WTC11 (cell line): ENCODE measurements around the gene LSM7. TPM values are rescaled to one million over a fixed set of nuclear protein-coding genes. Genes with fewer than 3 reads are reported as not detected.

Experiments
- ATAC-seq: fragments of 200-7000 bp; cut with Tn5 transposase; 2 replicates; pipeline ENCODE4 v1.10.0; 2021; ENCODE audit warnings: mild to moderate bottlenecking, moderate library complexity
- CTCF ChIA-PET: fragments of 300-600 bp; sonication (Branson Sonifier 250); formaldehyde crosslinking; loops from one replicate; lab custom pipeline; 2021; ENCODE audit warnings: antibody characterized with exemption; lab: Charles Lee
- POLR2A ChIA-PET: fragments of 350-600 bp; sonication (Branson Sonifier 250); formaldehyde crosslinking; loops from one replicate; lab custom pipeline; 2021; ENCODE audit warnings: antibody characterized with exemption; lab: Charles Lee
- DNase-seq: peaks from one replicate; pipeline ENCODE4 v3.0.0; 2021; ENCODE audit warnings: low spot score
- H3K27ac Mint-ChIP-seq: 2 replicates; pipeline ENCODE4 v1.8.0; 2021; ENCODE audit warnings: mixed read lengths
- H3K27me3 Mint-ChIP-seq: 2 replicates; pipeline ENCODE4 v1.8.0; 2021; ENCODE audit warnings: low read depth, mild to moderate bottlenecking, moderate library complexity, mixed read lengths
- H3K36me3 Mint-ChIP-seq: 2 replicates; pipeline ENCODE4 v1.8.0; 2021; ENCODE audit warnings: mixed read lengths
- H3K4me1 Mint-ChIP-seq: 2 replicates; pipeline ENCODE4 v1.8.0; 2022; ENCODE audit warnings: mixed read lengths
- H3K4me3 Mint-ChIP-seq: 2 replicates; pipeline ENCODE4 v1.8.0; 2021; ENCODE audit warnings: mild to moderate bottlenecking, moderate library complexity, mixed read lengths
- H3K9me3 Mint-ChIP-seq: 2 replicates; pipeline ENCODE4 v1.8.0; 2021; ENCODE audit warnings: mixed read lengths
- CBFB ChIP-seq: sonication (generic); formaldehyde crosslinking; IDR thresholded peaks from 2 replicates; pipeline ENCODE4 v1.8.1; 2022; ENCODE audit warnings: mild to moderate bottlenecking, low read depth, missing genetic modification reagents
- CREB1 ChIP-seq: sonication (generic); formaldehyde crosslinking; IDR thresholded peaks from 2 replicates; pipeline ENCODE4 v1.8.0; 2023; ENCODE audit warnings: mild to moderate bottlenecking, missing genetic modification reagents
- EMX1 ChIP-seq: fragments of 250-450 bp; sonication (Bioruptor Pico); IDR thresholded peaks from 2 replicates; pipeline ENCODE4 v1.8.0; 2021; ENCODE audit warnings: mild to moderate bottlenecking
- ESRRA ChIP-seq: sonication (generic); formaldehyde crosslinking; IDR thresholded peaks from 2 replicates; pipeline ENCODE4 v1.8.1; 2022; ENCODE audit warnings: mild to moderate bottlenecking, missing genetic modification reagents, borderline replicate concordance
- ETV6 ChIP-seq: sonication (generic); formaldehyde crosslinking; IDR thresholded peaks from 2 replicates; pipeline ENCODE4 v1.8.1; 2022; ENCODE audit warnings: mild to moderate bottlenecking, missing genetic modification reagents
- HMGXB4 ChIP-seq: sonication (generic); formaldehyde crosslinking; IDR thresholded peaks from 2 replicates; pipeline ENCODE4 v1.8.1; 2023; ENCODE audit warnings: mild to moderate bottlenecking, moderate library complexity, missing genetic modification reagents
- MXD4 ChIP-seq: fragments of 250-450 bp; sonication (Bioruptor Pico); IDR thresholded peaks from 2 replicates; pipeline ENCODE4 v1.8.0; 2021; ENCODE audit warnings: mild to moderate bottlenecking, moderate library complexity, borderline replicate concordance
- NFYB ChIP-seq: sonication (generic); formaldehyde crosslinking; conservative IDR thresholded peaks from 2 replicates; pipeline ENCODE4 v1.8.0; 2022; ENCODE audit warnings: low read depth, missing genetic modification reagents
- NR2C2 ChIP-seq: sonication (generic); formaldehyde crosslinking; IDR thresholded peaks from 2 replicates; pipeline ENCODE4 v1.8.0; 2022; ENCODE audit warnings: mild to moderate bottlenecking, missing genetic modification reagents
- ZBTB21 ChIP-seq: sonication (generic); formaldehyde crosslinking; IDR thresholded peaks from 2 replicates; pipeline ENCODE4 v1.8.1; 2023; ENCODE audit warnings: mild to moderate bottlenecking, missing genetic modification reagents, borderline replicate concordance
- ZNF121 ChIP-seq: sonication (generic); formaldehyde crosslinking; IDR thresholded peaks from 2 replicates; pipeline ENCODE4 v1.8.0; 2023; ENCODE audit warnings: missing genetic modification reagents
- ZNF138 ChIP-seq: sonication (generic); formaldehyde crosslinking; conservative IDR thresholded peaks from 2 replicates; pipeline ENCODE4 v1.8.1; 2022; ENCODE audit warnings: mild to moderate bottlenecking, moderate library complexity, missing genetic modification reagents
- ZNF281 ChIP-seq: sonication (generic); formaldehyde crosslinking; IDR thresholded peaks from 2 replicates; pipeline ENCODE4 v1.8.0; 2023; ENCODE audit warnings: mild to moderate bottlenecking, missing genetic modification reagents
- ZNF416 ChIP-seq: fragments of 250-450 bp; sonication (Bioruptor Pico); IDR thresholded peaks from 2 replicates; pipeline ENCODE4 v1.9.0; 2021; ENCODE audit warnings: mild to moderate bottlenecking, inconsistent platforms
- total RNA-seq: library from RNA; stranded (reverse); gene quantifications from 3 replicates; pipeline ENCODE4 v1.2.3, GENCODE V29; 2021
- TF ChIP-seq, protein P1 (sequence below): sonication (generic); formaldehyde crosslinking; IDR thresholded peaks from 2 replicates; pipeline ENCODE4 v1.8.0; 2023; ENCODE audit warnings: missing genetic modification reagents, mild to moderate bottlenecking, borderline replicate concordance
- TF ChIP-seq, protein P2 (sequence below): fragments of 250-450 bp; sonication (Bioruptor Pico); IDR thresholded peaks from 2 replicates; pipeline ENCODE4 v2.1.2; 2022; ENCODE audit warnings: mild to moderate bottlenecking, moderate library complexity
- TF ChIP-seq, protein P3 (sequence below): sonication (generic); formaldehyde crosslinking; IDR thresholded peaks from 2 replicates; pipeline ENCODE4 v1.8.1; 2022; ENCODE audit warnings: mild to moderate bottlenecking, missing genetic modification reagents, moderate library complexity, borderline replicate concordance

The LSM7 gene
- total RNA-seq, 1 experiment from 2014 or later = 245 TPM

DNA sequence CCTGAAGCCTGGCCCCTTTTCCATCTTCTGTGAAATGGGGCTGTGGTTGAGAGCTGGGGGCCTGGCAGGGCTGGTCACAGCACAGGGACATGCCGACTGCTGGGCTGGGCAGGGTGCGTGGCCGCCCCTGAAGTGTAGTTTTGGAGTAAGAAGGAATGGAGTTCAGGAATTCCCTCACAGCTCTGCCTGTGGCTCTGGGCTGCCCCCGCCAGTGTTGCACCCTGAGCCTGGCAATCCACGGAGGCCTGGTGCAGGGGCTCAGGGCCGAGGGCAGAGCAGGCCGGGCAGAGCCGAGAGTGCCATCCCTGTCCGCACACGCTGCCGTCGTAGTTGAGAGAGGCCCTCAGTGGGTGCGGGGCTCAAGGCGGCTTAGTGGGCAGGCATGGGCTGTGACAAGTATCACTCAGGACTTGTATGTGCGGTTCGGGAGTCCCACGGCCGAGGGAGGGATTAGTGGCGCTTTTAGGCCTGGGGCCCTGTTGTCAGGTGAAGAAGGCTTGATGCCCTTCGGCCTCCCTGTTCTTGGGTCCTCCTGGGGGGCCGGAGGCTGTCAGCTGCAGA, 9.7 kb upstream of the LSM7 start:
- no peak for DNase-seq
- POLR2A ChIA-PET = no interaction called here
- Mint-ChIP-seq H3K36me3 (peaks cover 11% of the 10 kb centered on the region), H3K4me3 (no peak overlapping the region), H3K27me3 (no peaks in the 10 kb centered on the region), H3K27ac (no peak overlapping the region), H3K4me1 (no peaks in the 10 kb centered on the region), H3K9me3 (peaks cover 10% of the 10 kb centered on the region)
- no peak for ATAC-seq
- TF ChIP-seq HMGXB4 (CRISPR knock-in tag) = no peak
- TF ChIP-seq ZNF281 (CRISPR knock-in tag) = no peak
- no peak for TF ChIP-seq NR2C2 (CRISPR knock-in tag)
- no peak for TF ChIP-seq NFYB
- TF ChIP-seq ZNF138 = no peak
- TF ChIP-seq ZNF416 (CRISPR knock-in tag) = no peak
- TF ChIP-seq EMX1 (CRISPR knock-in tag) = no peak
- no peak for TF ChIP-seq CBFB
- TF ChIP-seq ZBTB21 = no peak
- TF ChIP-seq ETV6 = no peak
- no peak for TF ChIP-seq MXD4 (CRISPR knock-in tag)
- TF ChIP-seq, protein P1, sequence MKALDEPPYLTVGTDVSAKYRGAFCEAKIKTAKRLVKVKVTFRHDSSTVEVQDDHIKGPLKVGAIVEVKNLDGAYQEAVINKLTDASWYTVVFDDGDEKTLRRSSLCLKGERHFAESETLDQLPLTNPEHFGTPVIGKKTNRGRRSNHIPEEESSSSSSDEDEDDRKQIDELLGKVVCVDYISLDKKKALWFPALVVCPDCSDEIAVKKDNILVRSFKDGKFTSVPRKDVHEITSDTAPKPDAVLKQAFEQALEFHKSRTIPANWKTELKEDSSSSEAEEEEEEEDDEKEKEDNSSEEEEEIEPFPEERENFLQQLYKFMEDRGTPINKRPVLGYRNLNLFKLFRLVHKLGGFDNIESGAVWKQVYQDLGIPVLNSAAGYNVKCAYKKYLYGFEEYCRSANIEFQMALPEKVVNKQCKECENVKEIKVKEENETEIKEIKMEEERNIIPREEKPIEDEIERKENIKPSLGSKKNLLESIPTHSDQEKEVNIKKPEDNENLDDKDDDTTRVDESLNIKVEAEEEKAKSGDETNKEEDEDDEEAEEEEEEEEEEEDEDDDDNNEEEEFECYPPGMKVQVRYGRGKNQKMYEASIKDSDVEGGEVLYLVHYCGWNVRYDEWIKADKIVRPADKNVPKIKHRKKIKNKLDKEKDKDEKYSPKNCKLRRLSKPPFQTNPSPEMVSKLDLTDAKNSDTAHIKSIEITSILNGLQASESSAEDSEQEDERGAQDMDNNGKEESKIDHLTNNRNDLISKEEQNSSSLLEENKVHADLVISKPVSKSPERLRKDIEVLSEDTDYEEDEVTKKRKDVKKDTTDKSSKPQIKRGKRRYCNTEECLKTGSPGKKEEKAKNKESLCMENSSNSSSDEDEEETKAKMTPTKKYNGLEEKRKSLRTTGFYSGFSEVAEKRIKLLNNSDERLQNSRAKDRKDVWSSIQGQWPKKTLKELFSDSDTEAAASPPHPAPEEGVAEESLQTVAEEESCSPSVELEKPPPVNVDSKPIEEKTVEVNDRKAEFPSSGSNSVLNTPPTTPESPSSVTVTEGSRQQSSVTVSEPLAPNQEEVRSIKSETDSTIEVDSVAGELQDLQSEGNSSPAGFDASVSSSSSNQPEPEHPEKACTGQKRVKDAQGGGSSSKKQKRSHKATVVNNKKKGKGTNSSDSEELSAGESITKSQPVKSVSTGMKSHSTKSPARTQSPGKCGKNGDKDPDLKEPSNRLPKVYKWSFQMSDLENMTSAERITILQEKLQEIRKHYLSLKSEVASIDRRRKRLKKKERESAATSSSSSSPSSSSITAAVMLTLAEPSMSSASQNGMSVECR (CRISPR knock-in tag) = no peak
- no peak for TF ChIP-seq CREB1 (CRISPR knock-in tag)
- TF ChIP-seq ESRRA (CRISPR knock-in tag) = no peak
- TF ChIP-seq, protein P2, sequence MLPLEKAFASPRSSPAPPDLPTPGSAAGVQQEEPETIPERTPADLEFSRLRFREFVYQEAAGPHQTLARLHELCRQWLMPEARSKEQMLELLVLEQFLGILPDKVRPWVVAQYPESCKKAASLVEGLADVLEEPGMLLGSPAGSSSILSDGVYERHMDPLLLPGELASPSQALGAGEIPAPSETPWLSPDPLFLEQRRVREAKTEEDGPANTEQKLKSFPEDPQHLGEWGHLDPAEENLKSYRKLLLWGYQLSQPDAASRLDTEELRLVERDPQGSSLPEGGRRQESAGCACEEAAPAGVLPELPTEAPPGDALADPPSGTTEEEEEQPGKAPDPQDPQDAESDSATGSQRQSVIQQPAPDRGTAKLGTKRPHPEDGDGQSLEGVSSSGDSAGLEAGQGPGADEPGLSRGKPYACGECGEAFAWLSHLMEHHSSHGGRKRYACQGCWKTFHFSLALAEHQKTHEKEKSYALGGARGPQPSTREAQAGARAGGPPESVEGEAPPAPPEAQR (CRISPR knock-in tag) = no peak
- no peak for TF ChIP-seq ZNF121 (CRISPR knock-in tag)
- TF ChIP-seq, protein P3, sequence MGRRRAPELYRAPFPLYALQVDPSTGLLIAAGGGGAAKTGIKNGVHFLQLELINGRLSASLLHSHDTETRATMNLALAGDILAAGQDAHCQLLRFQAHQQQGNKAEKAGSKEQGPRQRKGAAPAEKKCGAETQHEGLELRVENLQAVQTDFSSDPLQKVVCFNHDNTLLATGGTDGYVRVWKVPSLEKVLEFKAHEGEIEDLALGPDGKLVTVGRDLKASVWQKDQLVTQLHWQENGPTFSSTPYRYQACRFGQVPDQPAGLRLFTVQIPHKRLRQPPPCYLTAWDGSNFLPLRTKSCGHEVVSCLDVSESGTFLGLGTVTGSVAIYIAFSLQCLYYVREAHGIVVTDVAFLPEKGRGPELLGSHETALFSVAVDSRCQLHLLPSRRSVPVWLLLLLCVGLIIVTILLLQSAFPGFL (CRISPR knock-in tag) = no peak
- CTCF ChIA-PET = interaction anchor here (1.5 kb wide), 1 partner anchor 22 kb away, joined by 6 read pairs; no protein-coding TSS in a partner anchor
